SH-SY5Y (cell line): ENCODE data around the gene CABLES1.

ENCODE experiments used
- GATA2 ChIP-seq: IDR thresholded peaks from 2 replicates; pipeline ENCODE4 v1.6.1; 2011; ENCODE audit warnings: mild to moderate bottlenecking, low read depth, low read length
- GATA3 ChIP-seq: IDR thresholded peaks from 2 replicates; pipeline ENCODE4 v1.6.1; 2011; ENCODE audit warnings: low read depth, mild to moderate bottlenecking, low read length, moderate library complexity

- TF ChIP-seq GATA3 = no peak
- TF ChIP-seq GATA2 = no peak
These were observed 42.9 kb downstream of the CABLES1 start for GRCh38 chr18:23178201-23178600.
